ENCODE measurements around the gene SHMT2. TPM values are rescaled to one million over a fixed set of nuclear protein-coding genes. Genes with fewer than 3 reads are reported as not detected.

Gene SHMT2
- total and polyA plus RNA-seq, 2 of the 13 experiments (the other 11 are each of a cell fraction or from before 2014, with no cell fraction given) = 181 to 393 TPM

GRCh38 chr12:57205931-57206330 is 23.6 kb upstream of the SHMT2 start:
- Histone ChIP-seq H3K4me3 (replicated peaks in 1 of 3; ENCODE audit: insufficient read depth in 1 of 3, low read depth in 2 of 3, low read length in 3 of 3) (no peak overlapping the region), H3K36me3 (replicated peaks in 1 of 2; ENCODE audit: control insufficient read depth in 1 of 2, insufficient read depth in 2 of 2, low read length in 2 of 2) (peaks cover 54 to 87% of the 10 kb centered on the region in 2 experiments), H3K27ac (ENCODE audit: extremely low read length, insufficient read depth, low read length) (no peak overlapping the region), H3K9ac (ENCODE audit: insufficient read depth, low read depth, low read length) (no peak overlapping the region), H3K4me1 (ENCODE audit: insufficient read depth, low read length) (no peaks in the 10 kb centered on the region), H3K9me3 (ENCODE audit: low read length) (no peaks in the 10 kb centered on the region), H2AFZ (ENCODE audit: low read length) (no peak overlapping the region), H3K27me3 (ENCODE audit: control insufficient read depth in 1 of 2, insufficient read depth in 2 of 2, low read length in 2 of 2) (no peaks in the 10 kb centered on the region), H3K4me2 (ENCODE audit: low read depth, low read length) (no peak overlapping the region), H4K20me1 (ENCODE audit: insufficient read depth, low read length) (no peaks in the 10 kb centered on the region), H3K79me2 (ENCODE audit: insufficient read depth, low read length) (no peaks in the 10 kb centered on the region)
- FAIRE-seq = no peak
- no peak for ATAC-seq
- intact Hi-C loops (cut with micrococcal nuclease; ENCODE audit: unreplicated experiment) (no loop called here), in situ Hi-C loops (cut with HindIII; ENCODE audit: extremely low pct_ligation_motif_present, low pct_unique_long_range_greater_than_20kb) (no loop called here)
- WGBS (ENCODE audit: low lambda C conversion rate) = 97% methylated on average over 7 of the region's 7 CpGs
- DNase-seq (ENCODE audit: low spot score) = no peak
- CTCF ChIA-PET (ENCODE audit: low intra/inter-chr PET ratio, low total read pairs) = no interaction called here
- BruUV-seq (replicated peaks) = no TSS peak
- POLR2A ChIA-PET = no interaction called here
- TF ChIP-seq ZNF30 (CRISPR knock-in tag; IDR thresholded peaks at IDR 0.05) (no peak), ESRRA (CRISPR knock-in tag; IDR thresholded peaks at IDR 0.05; ENCODE audit: low read depth) (no peak), ZBED4 (CRISPR knock-in tag; IDR thresholded peaks at IDR 0.05; ENCODE audit: borderline replicate concordance) (no peak), IKZF1 (IDR thresholded peaks at IDR 0.05) (no peak), ZHX1 (CRISPR knock-in tag; IDR thresholded peaks at IDR 0.05; ENCODE audit: low read depth) (no peak), ZNF407 (CRISPR knock-in tag; IDR thresholded peaks at IDR 0.05; ENCODE audit: not compliant biosample characterization) (no peak), MNT (IDR thresholded peaks at IDR 0.05) (peak; percentile 82), ZNF101 (CRISPR knock-in tag; IDR thresholded peaks at IDR 0.05; ENCODE audit: borderline replicate concordance, low read depth) (no peak)

Data from HepG2 (cell line).